ENCODE data around the gene IQSEC3.

DNA sequence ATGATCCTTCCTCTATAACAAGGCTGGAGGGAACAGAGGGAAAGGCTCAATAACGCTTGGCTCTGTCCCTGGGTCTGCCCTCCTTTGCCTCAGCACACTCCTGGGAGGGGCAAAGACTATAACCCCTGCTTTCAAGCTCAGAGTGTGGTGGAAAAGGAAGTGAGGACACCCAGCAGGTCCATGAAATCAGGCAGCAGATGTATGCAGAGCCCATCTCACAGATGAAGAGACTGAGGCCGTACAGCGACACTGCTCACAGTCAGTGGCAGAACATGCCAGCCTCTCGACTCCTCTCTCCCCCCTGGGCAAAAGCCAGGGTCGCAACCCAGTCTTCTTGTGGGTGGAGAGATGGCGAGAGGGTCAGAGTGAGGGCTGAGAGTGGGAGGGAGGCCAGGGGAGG, 107.6 kb downstream of the IQSEC3 start:
- TF ChIP-seq CTCF (IDR thresholded peaks at IDR 0.05; ENCODE audit: poor library complexity) (no peak), EZH2phosphoT487 (IDR thresholded peaks at IDR 0.05; ENCODE audit: low read depth, severe bottlenecking, unreplicated experiment) (no peak), EZH2 (IDR thresholded peaks at IDR 0.05; ENCODE audit: borderline replicate concordance) (no peak)
